ENCODE results near the gene GPLD1.

GRCh38 chr6:24451581-24452388 is 37.6 kb downstream of the GPLD1 start:
- TF ChIP-seq ZNF274 (IDR thresholded peaks at IDR 0.05; ENCODE audit: borderline replicate concordance, low read depth, low read length) (no peak), POLR2A (conservative IDR thresholded peaks at IDR 0.05) (no peak), EP300 (IDR thresholded peaks at IDR 0.05; ENCODE audit: low read length) (no peak), ZBTB34 (CRISPR knock-in tag; IDR thresholded peaks at IDR 0.05) (no peak), ZFP91 (CRISPR knock-in tag; IDR thresholded peaks at IDR 0.05) (no peak), TRIM24 (IDR thresholded peaks at IDR 0.05) (no peak), ZNF121 (CRISPR knock-in tag; conservative IDR thresholded peaks at IDR 0.05) (no peak)
